Stimulated activated CD4-positive, alpha-beta T cell treated with anti-CD3 and anti-CD28 coated beads, Interleukin-15, amount 100 ng/mL, for 1 hour (primary cell): ENCODE results near the gene R3HDM2.
A peak's percentile ranks its signal among the peaks of the same experiment; 100 is the strongest.

Source experiments
- DNase-seq, 2 donors: peaks; one replicate each; pipeline ENCODE4 v3.0.0-alpha.2; 2020; ENCODE audit warnings: low read depth in 1 of 2, low spot score in 1 of 2

R3HDM2 gene

DNA sequence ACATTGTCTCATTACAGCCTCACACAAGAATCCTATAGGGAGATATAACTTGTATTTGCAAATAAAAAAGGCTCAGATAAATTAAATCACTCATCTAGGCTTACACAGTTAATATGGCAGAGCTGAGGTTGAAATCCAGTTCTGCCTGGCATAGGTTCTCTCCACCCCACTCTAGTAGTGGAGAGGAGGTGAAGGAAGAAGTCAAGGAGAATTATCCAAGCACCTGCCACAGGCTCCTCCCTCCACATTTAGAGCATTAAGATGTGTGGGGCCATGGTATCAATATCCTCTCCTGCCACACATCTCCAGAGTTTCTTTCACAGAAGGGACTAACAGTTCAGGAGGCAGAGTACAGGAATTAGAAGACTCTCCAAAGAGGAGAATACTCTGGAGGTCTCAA lies 157.3 kb downstream of the R3HDM2 start:
- no peak for DNase-seq

DNA sequence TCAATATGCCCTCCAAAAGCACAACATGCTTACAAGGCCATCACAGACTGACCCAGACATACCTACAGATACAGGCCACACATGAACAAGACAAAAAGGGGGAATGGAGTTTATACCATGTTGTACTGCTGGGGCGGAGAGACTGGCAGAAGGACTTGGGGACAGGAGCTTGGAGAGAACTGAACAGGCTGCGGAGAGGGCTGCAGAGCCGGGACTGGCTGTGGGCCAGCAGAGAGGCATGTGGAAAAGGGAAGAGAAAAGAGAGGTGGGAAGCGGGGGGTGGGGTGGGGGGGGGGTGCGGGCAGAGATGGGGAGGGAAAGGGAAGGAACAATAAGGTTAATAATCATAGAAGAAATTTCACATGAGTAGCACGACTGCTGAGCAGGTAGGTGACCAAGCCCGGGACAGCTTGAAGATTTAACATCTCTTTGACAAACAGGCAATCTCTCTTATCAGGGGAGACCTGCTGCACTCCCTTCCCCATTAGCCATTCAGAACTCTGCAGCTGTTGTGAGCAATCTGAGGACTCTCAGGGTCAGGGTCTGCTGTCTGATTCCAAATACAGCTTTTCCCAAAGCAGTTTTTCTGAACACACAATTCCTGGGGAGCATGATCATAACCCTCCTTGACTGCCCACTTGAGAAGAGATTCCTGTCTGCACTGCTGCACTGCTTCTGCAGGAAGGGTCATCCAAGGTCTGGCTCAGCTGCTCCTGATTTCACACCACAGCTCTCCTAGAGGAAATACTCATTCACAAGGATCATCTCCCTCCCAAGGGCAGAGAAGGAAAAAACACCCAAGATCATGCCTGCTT lies 158.3 kb downstream of the R3HDM2 start:
- DNase-seq, result no peak

DNA sequence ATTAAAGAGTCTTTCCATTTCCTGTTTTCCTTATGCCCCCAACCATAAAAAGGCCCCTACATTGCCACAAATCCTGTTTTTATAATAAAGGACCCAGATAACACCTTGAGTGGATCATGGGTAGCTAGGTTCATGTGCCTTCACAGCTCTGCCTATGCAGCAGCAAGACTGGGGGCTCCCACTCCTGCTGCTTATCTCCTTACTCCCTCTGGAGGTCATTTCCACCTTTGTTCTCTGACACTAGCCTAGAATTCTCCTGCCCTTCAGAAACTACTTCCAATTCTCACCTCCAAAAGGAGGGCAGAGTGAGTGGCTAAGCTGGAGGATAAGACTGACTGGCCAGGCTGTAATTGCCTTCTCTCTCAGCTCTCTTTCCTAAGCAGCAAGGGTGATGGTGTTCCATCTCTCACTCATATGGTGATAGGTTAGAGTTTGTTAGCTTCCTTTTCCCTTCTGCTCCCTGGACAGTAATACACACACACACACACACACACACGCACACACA lies 159.8 kb downstream of the R3HDM2 start:
- DNase-seq, result no peak

DNA sequence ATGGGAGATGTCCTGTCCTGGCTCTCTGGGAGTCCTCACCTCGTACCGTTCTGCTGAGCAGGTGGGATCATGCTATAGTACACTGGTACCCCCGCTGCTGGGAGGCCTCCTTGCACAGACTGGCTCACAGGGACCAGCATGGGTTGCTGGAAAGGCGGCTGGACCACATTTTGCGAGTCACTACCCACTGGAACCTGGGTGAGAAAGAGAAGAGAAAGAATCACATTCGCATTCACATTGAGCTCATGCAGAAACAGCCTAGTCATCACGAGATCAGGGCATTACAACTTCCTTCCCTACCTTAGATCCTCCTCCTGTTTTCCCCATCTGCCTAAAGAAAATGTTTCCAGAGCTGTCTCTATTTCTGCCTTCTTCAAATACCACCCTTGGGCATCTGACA lies 162.6 kb downstream of the R3HDM2 start:
- no peak for DNase-seq

DNA sequence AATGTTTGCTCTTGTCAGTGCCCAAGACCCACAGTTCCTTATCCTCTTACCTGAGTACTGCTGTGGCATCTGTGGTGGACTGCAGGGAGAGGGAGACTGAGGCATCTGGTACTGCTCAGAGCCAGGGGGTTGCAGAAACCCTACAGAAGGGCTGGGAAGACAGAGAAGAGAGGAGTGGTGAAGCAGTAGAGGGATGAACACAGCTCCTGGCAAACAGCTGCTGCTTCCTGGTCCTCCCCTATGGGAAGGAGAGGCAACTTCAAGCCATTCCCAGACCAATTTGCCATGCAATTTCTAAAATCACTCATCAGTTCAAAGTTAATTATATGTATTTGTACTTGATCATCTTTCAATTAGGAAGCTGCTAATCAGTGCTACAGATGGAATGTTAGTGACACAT lies 164.2 kb downstream of the R3HDM2 start:
- no peak for DNase-seq

DNA sequence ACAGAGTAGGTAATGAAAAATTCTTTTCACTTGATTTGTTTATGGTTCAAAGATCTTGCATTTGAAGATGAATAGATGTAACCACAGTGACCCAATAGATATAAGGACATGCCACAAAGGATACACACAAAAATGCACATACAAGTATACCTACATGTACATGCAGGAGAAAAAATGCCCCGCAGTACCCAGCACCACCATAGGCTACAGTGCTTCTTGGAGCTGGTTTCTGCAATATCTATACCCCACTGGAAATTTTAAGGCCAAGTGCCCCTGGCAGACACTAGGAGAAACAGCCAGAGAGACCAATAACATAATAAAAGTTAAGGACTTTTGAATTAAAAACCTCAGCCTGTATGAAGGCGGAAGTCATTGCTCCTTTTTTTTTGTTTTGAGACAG lies 167.7 kb downstream of the R3HDM2 start:
- DNase-seq, result no peak

DNA sequence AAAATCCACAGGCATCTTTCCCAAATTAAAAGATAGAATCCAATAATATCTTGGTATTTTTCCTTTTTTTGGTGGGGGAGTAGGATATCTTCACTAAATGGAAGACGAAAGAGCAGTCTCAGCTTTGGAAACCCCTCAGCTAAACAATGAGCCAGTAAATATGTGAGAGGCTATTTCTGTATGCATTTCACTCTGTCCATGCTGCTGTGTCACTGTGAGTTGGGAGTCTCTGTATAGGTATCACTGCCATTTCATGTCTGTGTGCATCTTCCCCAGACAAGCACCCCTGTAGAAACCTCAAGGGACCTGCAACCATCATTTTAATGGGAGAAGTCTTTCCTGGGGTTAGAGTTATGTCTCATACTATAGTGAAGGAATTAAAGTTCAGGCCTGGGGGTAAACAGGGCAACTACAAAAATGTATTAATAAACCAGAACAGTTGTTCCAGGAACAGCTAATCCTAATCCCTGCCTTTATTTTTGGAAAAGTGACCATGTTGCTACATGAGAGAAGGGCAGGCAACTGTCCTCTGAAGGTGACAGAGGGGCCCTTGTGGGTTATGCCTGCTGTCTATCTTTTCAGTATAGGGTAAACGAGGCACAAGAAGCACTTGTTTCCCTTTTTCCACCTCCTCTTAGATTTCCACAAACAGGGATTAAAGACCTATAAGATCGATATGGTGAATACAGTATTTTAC lies 168.6 kb downstream of the R3HDM2 start:
- no peak for DNase-seq

DNA sequence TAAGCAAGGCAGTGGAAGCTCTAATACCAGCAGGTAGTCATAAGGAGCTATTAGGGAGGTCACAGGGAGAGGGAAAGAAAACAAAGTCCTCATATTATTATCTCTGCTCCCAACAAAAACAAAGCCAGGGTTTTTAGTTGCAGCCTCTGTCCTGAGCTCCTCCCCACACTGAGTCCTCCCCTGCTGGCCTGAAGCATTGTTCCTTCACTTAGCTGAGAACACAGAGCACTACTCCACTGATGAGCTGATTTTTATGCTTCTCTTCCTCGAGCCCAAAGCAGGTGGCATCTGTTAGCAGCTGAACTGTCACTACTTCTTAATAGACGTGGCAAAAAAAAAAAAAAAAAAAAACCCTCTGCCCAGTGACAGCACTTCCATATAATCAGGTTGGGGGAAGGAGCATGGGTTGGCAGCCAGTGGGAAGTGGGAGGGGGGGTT lies 169.4 kb downstream of the R3HDM2 start:
- no peak for DNase-seq

DNA sequence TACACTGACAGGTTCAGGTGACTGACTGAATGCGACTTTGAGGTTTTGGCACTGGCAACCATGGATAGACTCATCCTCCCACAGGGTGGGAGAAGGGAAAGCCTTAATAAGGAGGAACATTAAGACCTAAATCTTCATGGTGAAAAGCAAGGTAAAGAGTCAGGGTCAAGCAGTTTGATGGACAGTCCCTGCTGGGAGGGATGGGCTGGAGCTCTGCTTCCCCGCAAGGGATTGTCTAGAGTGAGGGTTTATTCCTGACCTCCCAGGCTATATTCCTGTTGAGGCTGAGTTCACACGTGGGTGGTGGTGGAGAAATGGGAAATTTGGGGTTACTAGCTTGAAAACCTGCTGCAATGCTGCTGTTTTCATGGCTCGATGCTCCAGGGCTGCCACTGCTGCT lies 170.5 kb downstream of the R3HDM2 start:
- no peak for DNase-seq

DNA sequence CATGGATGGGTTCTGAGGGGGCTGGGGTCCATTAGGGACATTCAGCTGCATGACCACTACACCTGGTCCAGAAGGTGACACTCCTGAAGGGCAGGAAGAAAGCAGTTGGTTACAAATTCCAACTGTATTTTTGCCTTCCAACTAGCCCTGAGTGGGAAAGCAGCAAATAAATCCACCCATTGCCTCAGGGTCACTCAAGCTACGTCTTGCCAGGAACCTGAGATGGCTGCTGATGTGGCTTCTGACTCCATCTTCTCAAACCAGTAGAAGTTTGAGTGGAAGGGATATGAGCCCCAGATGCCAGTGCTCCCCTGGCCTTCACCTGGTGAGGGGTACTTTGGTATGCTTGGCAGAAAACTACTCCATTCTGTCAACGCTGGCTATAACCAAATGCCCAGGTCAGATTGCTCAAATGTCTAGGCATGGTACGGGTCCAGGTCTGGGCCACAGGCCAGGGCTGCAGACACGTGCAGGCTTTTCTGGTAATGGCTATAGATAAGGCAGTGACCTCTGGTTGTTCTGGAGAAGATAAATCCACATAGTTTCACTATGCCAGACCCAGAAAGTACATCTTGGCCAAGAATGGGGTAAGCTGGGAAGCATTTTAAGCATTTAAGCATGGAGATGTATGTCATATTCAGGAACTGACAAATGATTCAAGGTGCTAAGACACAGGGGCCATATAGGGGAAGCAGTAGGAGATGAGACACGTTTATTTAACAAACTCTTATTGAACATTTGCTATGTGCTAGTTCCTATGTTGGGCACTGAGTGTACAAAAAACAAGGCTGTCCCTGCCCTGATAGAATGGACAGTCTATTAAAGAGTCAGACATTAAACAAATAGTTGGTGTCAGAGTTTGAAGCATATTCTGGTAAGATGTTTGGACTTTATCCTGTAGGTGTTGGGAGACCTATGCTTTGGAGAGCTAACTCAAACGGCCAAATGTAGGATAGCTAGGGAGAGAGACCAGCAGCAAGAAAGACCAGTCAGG lies 171.6 kb downstream of the R3HDM2 start:
- DNase-seq, result no peak

DNA sequence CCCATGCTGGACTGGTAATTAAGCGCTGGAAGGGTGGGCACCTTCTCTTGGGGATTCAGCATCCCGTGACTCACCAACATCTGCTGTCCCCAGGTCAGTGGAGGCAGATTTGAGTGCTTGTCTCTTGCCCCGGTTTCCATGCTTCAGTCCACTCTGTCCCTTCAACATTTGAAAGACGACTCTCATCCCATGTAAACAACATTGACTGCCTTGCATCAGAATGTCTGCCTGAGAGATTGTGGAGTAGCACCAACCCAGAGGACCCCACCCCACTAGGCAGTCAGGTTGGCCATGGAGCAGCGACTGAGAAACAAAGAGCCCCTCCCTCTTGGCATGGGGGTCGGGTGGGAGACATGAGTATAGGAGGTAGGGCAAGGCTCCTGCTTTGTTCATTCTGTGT lies 174.9 kb downstream of the R3HDM2 start:
- no peak for DNase-seq

DNA sequence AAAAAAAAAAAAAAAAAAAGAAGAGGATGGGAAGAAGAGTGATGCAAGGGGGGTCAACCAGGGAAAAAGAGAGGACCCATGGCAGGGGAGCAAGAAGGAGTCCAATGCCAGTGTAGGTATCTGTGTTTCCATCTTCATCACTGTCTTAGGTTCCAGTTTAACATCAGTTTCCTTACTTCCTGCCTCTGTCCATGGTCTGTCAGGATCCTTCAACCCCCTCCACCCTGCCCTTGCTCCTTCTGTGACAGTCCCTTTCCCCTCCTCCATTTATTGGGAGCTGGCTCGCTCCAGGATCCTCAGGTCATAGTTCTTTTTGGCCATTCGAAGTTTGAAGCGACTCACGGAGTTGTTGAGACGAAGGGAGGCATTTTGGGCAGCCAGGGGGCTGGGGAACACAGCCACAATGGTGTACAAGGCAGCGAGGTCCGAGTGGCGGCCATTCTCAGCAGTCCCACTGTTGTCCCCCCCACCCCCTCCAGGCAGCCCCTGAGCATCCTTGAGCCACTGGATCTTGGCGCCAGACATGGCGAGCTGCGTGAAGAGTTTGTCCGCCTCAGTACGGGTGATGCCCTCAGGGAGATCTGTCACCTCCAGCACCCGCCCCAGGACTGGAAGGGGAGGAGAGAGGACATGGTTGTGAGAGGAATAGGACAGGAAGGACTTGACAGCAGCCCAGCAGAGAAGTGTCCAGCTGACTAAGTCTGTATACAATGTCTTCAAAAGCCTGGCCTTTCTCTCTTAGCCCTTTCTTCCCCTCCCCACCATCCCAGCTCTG lies 176.2 kb downstream of the R3HDM2 start:
- DNase-seq, result no peak

DNA sequence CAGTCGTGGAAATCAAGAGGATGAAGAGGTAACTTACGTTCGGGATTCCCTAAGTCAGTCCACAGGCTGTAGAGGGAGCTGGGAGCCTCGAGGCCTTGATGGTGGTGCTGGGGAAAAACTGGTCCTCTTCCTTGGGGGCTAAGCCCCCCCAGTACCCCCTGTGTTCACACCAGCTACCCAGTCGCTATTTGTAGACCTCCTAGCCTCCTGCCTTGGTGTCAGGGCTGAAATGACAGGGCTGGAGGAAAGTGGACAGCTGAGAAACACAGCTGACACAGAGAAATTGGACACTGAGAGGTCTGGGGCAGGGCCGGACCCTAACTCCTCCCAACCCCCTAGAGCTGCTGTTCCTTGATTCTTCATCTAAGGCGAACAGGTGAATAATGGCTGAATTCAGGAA lies 179.9 kb downstream of the R3HDM2 start, which contains the start of gene STAC3:
STAC3 (minus strand) TSS at position 232 of the 400 bp plus-strand sequence. CDS start 1,551 bp downstream, outside the sequence.
- DNase-seq, result no peak

DNA sequence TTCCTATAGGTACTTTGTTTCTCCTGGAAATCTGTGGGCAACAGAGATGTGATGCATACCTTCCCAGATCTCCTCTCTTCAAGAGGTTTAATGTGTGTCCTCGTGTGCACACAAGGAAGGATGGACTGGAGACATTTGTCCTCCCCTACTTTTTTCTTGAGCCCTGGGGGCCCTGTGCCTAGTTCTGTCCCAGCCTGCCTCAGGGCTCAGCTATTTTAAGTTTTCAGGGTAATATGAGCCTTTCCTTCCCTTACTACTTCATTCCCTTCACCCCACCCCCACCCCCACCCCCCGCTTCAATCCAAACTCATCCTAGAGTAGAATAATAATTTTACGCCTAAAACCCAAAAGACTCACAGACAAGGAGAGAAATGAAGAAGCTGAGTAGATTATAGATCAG lies 180.3 kb downstream of the R3HDM2 start:
- DNase-seq, result no peak

DNA sequence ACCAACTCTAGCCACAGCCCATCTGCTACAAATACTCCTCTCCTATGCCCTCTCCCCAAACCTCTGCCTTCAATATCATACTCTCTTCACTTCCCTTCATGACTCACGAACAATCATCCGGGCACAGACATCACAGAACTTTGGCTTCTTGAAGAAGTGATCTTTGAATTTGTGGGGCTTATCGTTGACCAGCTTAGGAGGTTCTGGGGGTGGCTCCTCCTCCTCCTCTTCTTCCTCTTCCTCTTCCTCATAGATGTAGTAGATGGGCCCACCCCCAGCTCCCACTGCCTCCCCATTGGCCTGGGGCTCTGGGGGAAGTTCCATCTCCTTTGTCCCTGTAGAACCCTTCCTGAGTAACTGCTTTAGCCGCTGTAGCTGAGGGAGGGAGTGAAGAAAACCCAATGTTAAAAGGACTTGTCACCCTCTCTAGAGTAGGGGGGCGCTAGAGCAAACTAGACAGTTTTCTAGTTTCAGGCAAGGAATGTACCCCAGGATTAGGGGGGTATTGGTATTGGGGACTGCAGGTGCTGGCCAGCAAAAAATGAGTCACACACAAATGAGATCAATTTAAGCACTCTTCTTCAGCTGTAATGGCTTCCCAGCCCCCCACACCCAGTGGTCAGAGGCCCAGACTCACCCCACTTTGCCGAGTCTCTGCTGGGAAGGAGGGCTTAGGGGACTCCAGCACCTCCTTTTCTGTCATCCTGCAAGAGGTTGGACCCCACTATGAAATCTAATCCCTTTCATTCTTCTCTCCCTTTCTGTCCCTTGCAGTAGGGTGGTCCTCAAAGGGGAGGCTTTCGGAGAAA lies 181.7 kb downstream of the R3HDM2 start:
- DNase-seq, result no peak

DNA sequence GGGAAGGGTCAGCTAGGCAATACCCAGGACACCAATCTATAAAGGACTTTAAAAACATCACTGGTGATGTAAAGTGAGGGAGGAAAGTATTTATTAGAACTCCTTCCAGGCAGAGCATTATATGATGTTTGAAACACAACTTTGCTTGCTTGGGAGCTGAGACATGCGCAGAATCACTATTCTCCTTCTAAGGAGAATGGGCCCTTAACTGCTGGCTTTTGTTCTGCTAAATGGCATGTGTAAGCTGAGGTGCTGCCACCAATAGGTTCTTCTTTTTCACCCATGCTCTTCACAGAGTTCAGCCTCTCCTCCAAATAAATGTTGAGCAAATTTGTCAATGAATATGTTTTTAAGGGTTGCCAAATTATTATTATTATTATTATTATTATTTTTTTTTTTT lies 183.8 kb downstream of the R3HDM2 start:
- DNase-seq, result no peak

DNA sequence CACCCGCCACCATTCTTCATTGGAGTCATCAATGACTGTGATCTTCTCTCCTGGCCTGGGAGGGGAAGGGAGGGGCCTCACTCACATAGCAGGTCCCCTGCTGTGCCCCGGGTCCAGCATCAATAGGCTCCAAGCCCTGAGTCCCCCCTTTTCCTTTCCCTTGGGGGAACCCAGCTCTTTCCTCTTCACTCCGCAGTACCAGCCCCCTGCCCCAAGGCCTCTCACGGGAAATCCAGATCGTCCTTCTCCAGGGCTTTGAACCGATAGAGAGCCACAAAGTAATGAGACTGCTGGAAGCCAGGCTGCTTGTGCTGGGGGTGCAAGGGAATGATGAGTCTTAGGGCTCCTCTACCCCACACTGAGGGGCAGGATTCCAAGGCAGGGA lies 186.5 kb downstream of the R3HDM2 start:
- DNase-seq, result no peak

DNA sequence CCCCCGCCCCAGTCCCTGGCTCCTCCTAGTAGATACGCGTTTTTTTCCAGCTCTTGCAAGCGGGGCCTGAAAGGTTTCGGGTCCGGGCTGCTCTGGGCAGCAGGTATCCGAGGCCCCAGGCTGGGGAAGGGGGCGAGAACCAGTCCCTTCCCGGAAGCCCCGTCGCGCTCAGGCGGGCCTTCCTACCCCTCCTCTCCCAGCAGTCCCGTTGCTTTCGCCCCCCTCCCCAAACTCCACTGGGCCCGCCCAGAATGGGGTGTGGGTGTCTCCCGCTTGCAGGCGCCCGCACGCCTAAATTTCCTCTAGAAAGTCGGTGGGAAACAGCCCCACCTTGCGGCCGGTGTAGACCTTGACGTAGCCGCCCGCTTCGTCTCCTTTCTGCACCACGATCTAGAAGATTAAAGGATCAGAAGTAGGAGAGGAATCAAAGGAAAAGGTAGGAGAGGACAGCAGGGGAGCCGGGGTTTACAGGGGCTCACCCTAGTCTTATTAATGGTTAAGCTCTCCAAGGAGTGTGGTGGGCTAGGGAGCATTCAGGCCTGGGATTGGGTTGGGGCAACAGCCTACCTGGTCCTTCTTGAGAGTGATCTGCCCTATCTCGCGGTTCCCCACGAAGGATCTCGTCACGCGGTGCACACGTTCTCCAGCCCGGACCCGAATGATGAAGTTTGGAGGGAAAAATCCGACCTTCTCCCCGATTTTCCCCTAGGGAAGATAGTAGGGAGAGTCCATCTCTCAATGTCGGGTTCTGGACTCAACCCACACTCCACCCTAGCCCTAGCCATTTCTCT lies 187.1 kb downstream of the R3HDM2 start:
- peak; percentile 60 to 77 for DNase-seq
